ENCODE measurements around the gene JAG1.
A peak's percentile ranks its signal among the peaks of the same experiment; 100 is the strongest.
"Not testable (repeated sequence)": the region's sequence is repeated elsewhere in the genome, so short reads cannot be mapped to it uniquely, and the experiment has no call there.

Gene JAG1

GRCh38 chr20:10631126-10631525 lies 42.7 kb downstream of the JAG1 start:
- H3K27me3 ChIP-seq (ENCODE audit: control insufficient read depth, insufficient read depth, low read length, poor library complexity, severe bottlenecking): no peaks in the 10 kb centered on the region
- H3K36me3 ChIP-seq (ENCODE audit: control insufficient read depth, insufficient read depth, low read length): no peaks in the 10 kb centered on the region
- WGBS, 2 experiments: 88 to 92% methylated on average over 4 of the region's 4 CpGs
- H3K4me3 ChIP-seq (ENCODE audit: insufficient read depth, low read depth, low read length): no peak overlapping the region
- H3K27ac ChIP-seq (ENCODE audit: insufficient read depth, low read depth, low read length, poor library complexity, severe bottlenecking): no peak overlapping the region
- no peaks in the 10 kb centered on the region for H3K9me3 ChIP-seq (ENCODE audit: control insufficient read depth, low read length)
- peaks cover 87% of the 10 kb centered on the region for H3K4me1 ChIP-seq (ENCODE audit: control insufficient read depth, insufficient read depth, low read length)

DNA sequence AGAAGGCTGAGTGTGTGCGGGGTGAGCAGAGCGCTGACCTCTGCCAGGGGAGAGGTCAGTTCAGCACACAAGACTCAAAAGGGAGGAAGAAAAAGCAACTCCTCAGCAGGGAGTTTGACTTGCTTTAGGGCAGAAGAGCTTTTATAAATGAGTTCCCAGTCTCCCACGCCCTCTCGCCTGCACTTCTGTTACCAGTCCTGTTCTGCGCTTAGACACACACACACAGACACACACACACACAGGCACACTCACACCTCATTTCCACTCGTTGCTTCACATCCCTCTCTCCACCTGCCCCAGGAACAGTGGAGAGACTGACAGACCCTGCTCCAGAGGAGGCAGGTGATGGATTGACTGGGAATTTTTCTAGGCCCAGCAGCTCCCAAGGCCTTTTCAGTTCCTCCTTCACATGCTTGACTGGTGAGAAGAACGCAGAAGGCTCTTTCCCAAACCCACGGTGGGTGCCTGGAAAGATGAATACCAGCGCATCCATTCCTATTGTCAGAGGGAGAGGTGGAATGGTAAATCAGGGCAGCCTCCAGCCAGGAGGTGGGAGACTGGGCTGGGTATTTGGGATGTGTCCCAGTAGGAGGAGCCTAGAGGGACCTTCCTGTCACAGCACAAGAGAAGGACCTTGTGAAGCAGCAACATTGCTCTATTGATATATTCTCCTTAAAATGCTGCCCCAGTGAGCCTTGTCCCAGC lies 43.7 kb downstream of the JAG1 start:
- peaks cover 78% of the 10 kb centered on the region for H3K4me1 ChIP-seq (ENCODE audit: control insufficient read depth, insufficient read depth, low read length)
- WGBS, 2 experiments: 21 to 25% methylated on average over 9 of the region's 9 CpGs
- H3K27ac ChIP-seq (ENCODE audit: insufficient read depth, low read depth, low read length, poor library complexity, severe bottlenecking): peak overlapping the region; percentile 88
- H3K4me3 ChIP-seq (ENCODE audit: insufficient read depth, low read depth, low read length): peak overlapping the region; percentile 3
- H3K36me3 ChIP-seq (ENCODE audit: control insufficient read depth, insufficient read depth, low read length): no peaks in the 10 kb centered on the region
- H3K27me3 ChIP-seq (ENCODE audit: control insufficient read depth, insufficient read depth, low read length, poor library complexity, severe bottlenecking): no peaks in the 10 kb centered on the region
- no peaks in the 10 kb centered on the region for H3K9me3 ChIP-seq (ENCODE audit: control insufficient read depth, low read length)

- no peaks in the 10 kb centered on the region for H3K36me3 ChIP-seq (ENCODE audit: control insufficient read depth, insufficient read depth, low read length)
- H3K27ac ChIP-seq (ENCODE audit: insufficient read depth, low read depth, low read length, poor library complexity, severe bottlenecking): no peak overlapping the region
- peaks cover 56% of the 10 kb centered on the region for H3K4me1 ChIP-seq (ENCODE audit: control insufficient read depth, insufficient read depth, low read length)
- no peak overlapping the region for H3K4me3 ChIP-seq (ENCODE audit: insufficient read depth, low read depth, low read length)
- 69 to 82% methylated on average over 2 to 3 of the region's 3 CpGs for WGBS, 2 experiments
- H3K9me3 ChIP-seq (ENCODE audit: control insufficient read depth, low read length): no peaks in the 10 kb centered on the region
- no peaks in the 10 kb centered on the region for H3K27me3 ChIP-seq (ENCODE audit: control insufficient read depth, insufficient read depth, low read length, poor library complexity, severe bottlenecking)
These were observed 46.9 kb downstream of the JAG1 start for GRCh38 chr20:10626896-10627295.

DNA sequence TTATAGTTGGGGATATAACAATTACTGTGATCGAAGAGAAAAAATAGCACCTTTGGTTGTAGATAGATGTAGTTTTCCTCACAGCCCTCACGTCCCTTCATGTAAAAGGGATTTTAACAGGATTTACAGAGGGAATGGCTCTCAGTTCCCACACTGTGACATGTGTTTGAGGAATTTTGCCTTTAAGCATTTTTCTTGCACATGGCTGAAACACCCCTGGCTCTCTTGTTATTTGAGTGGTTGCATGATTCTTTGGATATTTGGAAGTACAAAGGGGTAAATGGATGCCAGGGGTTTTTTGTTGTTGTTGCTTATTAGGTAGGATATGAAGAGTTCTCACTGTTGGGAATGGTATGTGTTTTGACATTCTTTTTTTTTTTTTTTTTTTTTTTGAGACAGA lies 48.2 kb downstream of the JAG1 start:
- no peak overlapping the region for H3K27ac ChIP-seq (ENCODE audit: insufficient read depth, low read depth, low read length, poor library complexity, severe bottlenecking)
- H3K4me1 ChIP-seq (ENCODE audit: control insufficient read depth, insufficient read depth, low read length): peaks cover 44% of the 10 kb centered on the region
- WGBS, 2 experiments: 91 to 95% methylated on average over 2 of the region's 2 CpGs

DNA sequence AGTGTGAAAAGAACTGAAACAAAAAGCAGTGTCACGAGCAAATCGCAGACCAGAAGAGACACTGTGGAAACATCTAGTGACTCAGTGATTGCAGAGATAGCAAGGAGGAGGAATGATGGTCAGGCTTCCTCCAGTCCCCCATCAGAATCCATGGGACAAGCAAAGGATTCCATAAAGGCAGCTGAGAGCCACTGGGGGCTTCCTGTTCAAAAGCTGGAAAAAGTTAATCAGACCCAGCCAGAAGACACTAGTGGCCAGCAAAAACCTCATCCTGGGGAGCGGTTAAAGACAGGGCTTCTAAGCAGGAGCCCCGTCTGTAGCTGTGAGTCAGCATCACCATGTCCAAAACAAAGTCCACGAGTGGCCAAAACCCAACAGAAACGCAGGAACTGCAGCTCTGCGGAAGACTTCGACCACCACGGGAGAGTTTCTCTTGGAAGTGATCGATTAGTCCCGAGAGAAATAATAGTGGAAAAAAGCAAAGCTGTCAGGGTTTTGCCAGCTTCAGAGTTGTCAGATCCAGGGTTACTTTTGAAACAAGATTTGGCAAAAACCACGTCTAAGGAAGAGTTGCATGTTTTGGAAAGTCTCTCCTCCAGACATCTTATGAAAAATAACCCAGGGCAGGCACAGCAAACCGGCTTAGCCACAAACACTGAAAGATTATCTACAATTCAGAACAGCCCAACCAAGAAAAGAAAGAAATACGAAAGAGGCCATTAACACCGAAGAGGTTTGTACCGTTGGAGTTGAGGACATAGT lies 51.0 kb downstream of the JAG1 start:
- Histone ChIP-seq H3K4me3 (ENCODE audit: insufficient read depth, low read depth, low read length) (no peak overlapping the region), H3K4me1 (ENCODE audit: control insufficient read depth, insufficient read depth, low read length) (peaks cover 25% of the 10 kb centered on the region), H3K27ac (ENCODE audit: insufficient read depth, low read depth, low read length, poor library complexity, severe bottlenecking) (no peak overlapping the region), H3K36me3 (ENCODE audit: control insufficient read depth, insufficient read depth, low read length) (no peaks in the 10 kb centered on the region), H3K9me3 (ENCODE audit: control insufficient read depth, low read length) (no peaks in the 10 kb centered on the region), H3K27me3 (ENCODE audit: control insufficient read depth, insufficient read depth, low read length, poor library complexity, severe bottlenecking) (no peaks in the 10 kb centered on the region)
- 87% methylated on average over 16 of the region's 16 CpGs for WGBS, 2 experiments

More for the DNA sequence above, 48.2 kb downstream of the JAG1 start:
- Histone ChIP-seq H3K4me3 (ENCODE audit: insufficient read depth, low read depth, low read length) (no peak overlapping the region), H3K9me3 (ENCODE audit: control insufficient read depth, low read length) (no peaks in the 10 kb centered on the region), H3K27me3 (ENCODE audit: control insufficient read depth, insufficient read depth, low read length, poor library complexity, severe bottlenecking) (no peaks in the 10 kb centered on the region), H3K36me3 (ENCODE audit: control insufficient read depth, insufficient read depth, low read length) (no peaks in the 10 kb centered on the region)

GRCh38 chr20:10621149-10621548 lies 52.6 kb downstream of the JAG1 start:
- Histone ChIP-seq H3K9me3 (ENCODE audit: control insufficient read depth, low read length) (no peaks in the 10 kb centered on the region), H3K27ac (ENCODE audit: insufficient read depth, low read depth, low read length, poor library complexity, severe bottlenecking) (no peak overlapping the region), H3K4me3 (ENCODE audit: insufficient read depth, low read depth, low read length) (no peak overlapping the region), H3K27me3 (ENCODE audit: control insufficient read depth, insufficient read depth, low read length, poor library complexity, severe bottlenecking) (no peaks in the 10 kb centered on the region), H3K36me3 (ENCODE audit: control insufficient read depth, insufficient read depth, low read length) (no peaks in the 10 kb centered on the region), H3K4me1 (ENCODE audit: control insufficient read depth, insufficient read depth, low read length) (peaks cover 15% of the 10 kb centered on the region)
- 88 to 95% methylated on average over 1 to 3 of the region's 3 CpGs for WGBS, 2 experiments

DNA sequence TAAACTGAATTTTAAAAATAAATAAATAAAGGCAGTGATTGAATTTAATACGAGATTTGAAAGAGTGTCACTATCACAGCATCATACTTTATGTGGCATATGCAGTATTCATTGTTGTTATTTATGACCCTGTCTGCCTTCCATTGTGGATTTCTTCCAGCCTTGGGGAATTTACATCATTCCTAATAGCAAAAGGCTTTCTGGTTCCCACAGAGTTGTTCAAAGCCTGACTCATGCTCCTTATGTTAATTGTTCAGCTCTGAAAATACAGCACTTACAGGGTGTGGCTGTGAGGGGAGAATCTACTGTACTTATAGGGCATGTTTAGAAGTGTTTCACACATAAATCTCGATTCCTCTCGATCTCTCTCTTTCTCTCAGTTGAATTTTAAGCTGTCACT lies 54.4 kb downstream of the JAG1 start:
- Histone ChIP-seq H3K4me1 (ENCODE audit: control insufficient read depth, insufficient read depth, low read length) (peaks cover 15% of the 10 kb centered on the region), H3K9me3 (ENCODE audit: control insufficient read depth, low read length) (no peaks in the 10 kb centered on the region), H3K4me3 (ENCODE audit: insufficient read depth, low read depth, low read length) (no peak overlapping the region), H3K36me3 (ENCODE audit: control insufficient read depth, insufficient read depth, low read length) (no peaks in the 10 kb centered on the region), H3K27ac (ENCODE audit: insufficient read depth, low read depth, low read length, poor library complexity, severe bottlenecking) (no peak overlapping the region), H3K27me3 (ENCODE audit: control insufficient read depth, insufficient read depth, low read length, poor library complexity, severe bottlenecking) (no peaks in the 10 kb centered on the region)
- 38% methylated on average over 3 of the region's 3 CpGs; no CpG with 5 or more reads in 1 of the 2 experiments for WGBS, 2 experiments

DNA sequence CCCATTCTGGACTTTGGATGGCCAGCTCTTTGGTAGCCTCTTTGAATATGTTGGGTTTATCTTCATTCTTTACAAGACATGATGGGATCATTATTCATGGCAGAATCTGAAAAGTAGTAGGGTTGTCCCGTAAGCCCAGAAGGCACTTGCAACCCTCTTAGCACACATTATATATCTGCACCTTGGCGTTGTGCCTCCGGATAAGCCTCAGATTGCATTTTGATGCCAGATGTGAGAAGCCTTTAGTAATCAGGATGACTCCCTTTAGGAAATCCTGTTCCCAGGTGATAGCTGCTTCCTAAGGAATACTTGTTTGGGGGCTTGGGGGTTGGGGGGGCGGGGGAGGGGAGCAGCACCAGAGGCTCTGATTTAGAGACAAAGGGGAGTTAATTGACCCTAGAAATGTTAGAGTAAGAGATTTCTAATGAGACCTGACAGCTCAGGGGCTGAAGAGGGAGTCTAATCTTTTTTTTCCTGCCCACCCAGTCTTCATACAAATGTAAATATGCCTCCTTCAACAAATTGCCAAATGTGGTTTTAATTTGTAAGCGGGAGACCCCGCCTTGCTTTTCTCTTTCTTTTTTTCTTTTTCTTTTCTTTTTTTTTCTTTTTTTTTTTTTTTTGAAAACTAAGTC lies 55.1 kb downstream of the JAG1 start:
- H3K4me3 ChIP-seq (ENCODE audit: insufficient read depth, low read depth, low read length): no peak overlapping the region
- H3K27ac ChIP-seq (ENCODE audit: insufficient read depth, low read depth, low read length, poor library complexity, severe bottlenecking): no peak overlapping the region
- peaks cover 15% of the 10 kb centered on the region for H3K4me1 ChIP-seq (ENCODE audit: control insufficient read depth, insufficient read depth, low read length)
- H3K9me3 ChIP-seq (ENCODE audit: control insufficient read depth, low read length): no peaks in the 10 kb centered on the region
- 32 to 38% methylated on average over 5 to 6 of the region's 6 CpGs for WGBS, 2 experiments
- no peaks in the 10 kb centered on the region for H3K36me3 ChIP-seq (ENCODE audit: control insufficient read depth, insufficient read depth, low read length)
- no peaks in the 10 kb centered on the region for H3K27me3 ChIP-seq (ENCODE audit: control insufficient read depth, insufficient read depth, low read length, poor library complexity, severe bottlenecking)

DNA sequence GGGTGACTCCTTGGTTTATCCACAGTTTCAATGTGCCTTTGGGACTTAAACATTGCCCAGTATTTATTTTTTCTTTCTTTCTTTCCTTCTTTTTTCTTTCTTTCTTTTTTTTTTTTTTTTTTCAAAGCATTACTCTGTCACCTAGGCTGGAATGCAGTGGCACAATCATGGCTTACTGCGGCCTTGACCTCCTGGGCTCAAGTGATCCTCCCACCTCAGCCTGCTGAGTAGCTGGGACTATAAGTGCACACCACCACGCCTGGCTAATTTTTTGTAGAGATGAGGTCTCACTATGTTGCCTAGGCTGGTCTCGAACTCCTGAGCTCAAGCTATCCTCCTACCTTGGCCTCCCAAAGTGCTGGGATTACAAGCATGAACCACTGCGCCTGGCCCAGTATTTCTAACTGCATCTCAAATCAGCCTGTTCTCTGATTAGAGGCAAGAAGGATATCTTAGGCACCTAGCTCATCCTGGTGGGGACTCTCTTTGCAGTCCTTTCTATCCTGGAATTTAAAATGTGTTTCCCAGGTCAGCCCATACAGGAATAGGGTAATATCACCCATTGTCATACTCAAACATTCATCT lies 56.2 kb downstream of the JAG1 start:
- not testable (repeated sequence) for H3K9me3 ChIP-seq (ENCODE audit: control insufficient read depth, low read length); H3K36me3 ChIP-seq (ENCODE audit: control insufficient read depth, insufficient read depth, low read length); H3K27ac ChIP-seq (ENCODE audit: insufficient read depth, low read depth, low read length, poor library complexity, severe bottlenecking); H3K4me3 ChIP-seq (ENCODE audit: insufficient read depth, low read depth, low read length); H3K27me3 ChIP-seq (ENCODE audit: control insufficient read depth, insufficient read depth, low read length, poor library complexity, severe bottlenecking)
- H3K4me1 ChIP-seq (ENCODE audit: control insufficient read depth, insufficient read depth, low read length): peaks cover 11% of the 10 kb centered on the region
- 92 to 94% methylated on average over 4 of the region's 4 CpGs for WGBS, 2 experiments

GRCh38 chr20:10616212-10616611 lies 57.6 kb downstream of the JAG1 start:
- no peak overlapping the region for H3K4me3 ChIP-seq (ENCODE audit: insufficient read depth, low read depth, low read length)
- WGBS, 2 experiments: 89 to 95% methylated on average over 2 of the region's 3 CpGs
- no peaks in the 10 kb centered on the region for H3K36me3 ChIP-seq (ENCODE audit: control insufficient read depth, insufficient read depth, low read length)
- H3K27me3 ChIP-seq (ENCODE audit: control insufficient read depth, insufficient read depth, low read length, poor library complexity, severe bottlenecking): no peaks in the 10 kb centered on the region
- H3K27ac ChIP-seq (ENCODE audit: insufficient read depth, low read depth, low read length, poor library complexity, severe bottlenecking): no peak overlapping the region
- peaks cover 8% of the 10 kb centered on the region for H3K4me1 ChIP-seq (ENCODE audit: control insufficient read depth, insufficient read depth, low read length)
- no peaks in the 10 kb centered on the region for H3K9me3 ChIP-seq (ENCODE audit: control insufficient read depth, low read length)

Measured in ectodermal cell (in vitro differentiated cells).